Panc1 (cell line): ENCODE data around the gene TMEM63C. TPM values are rescaled to one million over a fixed set of nuclear protein-coding genes. Genes with fewer than 3 reads are reported as not detected.

ENCODE experiments used
- ATAC-seq: fragments of 200-7000 bp; cut with Tn5 transposase; 2 replicates; pipeline ENCODE4 v1.9.1; 2020; ENCODE audit warnings: mild to moderate bottlenecking, moderate library complexity
- BruUV-seq: library from RNA; stranded (reverse); fragments of 400-500 nt; replicated peaks from 2 replicates; lab custom pipeline; 2021; lab: Mats Ljungman, UMichigan
- CTCF ChIA-PET: fragments of 300-600 bp; sonication (Branson Sonifier 250); formaldehyde crosslinking; loops from one replicate; lab custom pipeline; 2022; ENCODE audit warnings: antibody characterized with exemption; lab: Charles Lee
- POLR2A ChIA-PET: fragments of 300-600 bp; sonication (Branson Sonifier 250); formaldehyde crosslinking; loops from one replicate; lab custom pipeline; 2022; ENCODE audit warnings: antibody characterized with exemption; lab: Charles Lee
- DNase-seq: peaks from one replicate; pipeline ENCODE4 v3.0.0-alpha.2; 2010; ENCODE audit warnings: low read depth, low spot score
- H3K27ac ChIP-seq: 2 replicates; pipeline ENCODE4 v1.5.1; 2011; ENCODE audit warnings: mild to moderate bottlenecking, low read length, inconsistent platforms
- H3K27me3 ChIP-seq: fragments of 200-500 bp; sonication (Bioruptor generic); 2 replicates; pipeline ENCODE4 v1.6.0; 2014; ENCODE audit warnings: low read length, inconsistent platforms; ENCODE audit not compliant: control insufficient read depth, insufficient read depth
- H3K36me3 ChIP-seq: fragments of 200-500 bp; sonication (Bioruptor generic); 2 replicates; pipeline ENCODE4 v1.5.1; 2014; ENCODE audit warnings: inconsistent platforms, mild to moderate bottlenecking, low read length, moderate library complexity; ENCODE audit not compliant: control insufficient read depth, insufficient read depth
- H3K4me1 ChIP-seq: 2 replicates; pipeline ENCODE4 v1.5.1; 2011; ENCODE audit warnings: inconsistent platforms, mild to moderate bottlenecking, low read length, moderate library complexity; ENCODE audit not compliant: control insufficient read depth, insufficient read depth
- H3K4me3 ChIP-seq, 2 experiments: 2 replicates each; pipeline ENCODE4 v1.5.1; 2011 to 2012; ENCODE audit warnings: low read depth in 2 of 2, low read length in 2 of 2, mild to moderate bottlenecking in 2 of 2, inconsistent platforms in 1 of 2, moderate library complexity in 1 of 2
- H3K9me3 ChIP-seq: fragments of 200-500 bp; sonication (Bioruptor generic); 2 replicates; pipeline ENCODE4 v1.5.1; 2014; ENCODE audit warnings: low read depth, mild to moderate bottlenecking, inconsistent platforms, low read length, moderate library complexity; ENCODE audit not compliant: control insufficient read depth, insufficient read depth
- POLR2AphosphoS5 ChIP-seq: IDR thresholded peaks from 2 replicates; pipeline ENCODE4 v1.6.1; 2012; ENCODE audit warnings: mild to moderate bottlenecking, low read depth, low read length, moderate library complexity
- SIN3A ChIP-seq: IDR thresholded peaks from 2 replicates; pipeline ENCODE4 v1.6.1; 2012; ENCODE audit warnings: low read depth, mild to moderate bottlenecking, low read length, moderate library complexity, borderline replicate concordance; ENCODE audit not compliant: insufficient read depth
- TCF7L2 ChIP-seq: IDR thresholded peaks from 2 replicates; pipeline ENCODE4 v1.6.1; 2011; ENCODE audit warnings: mild to moderate bottlenecking, low read depth, low read length, inconsistent platforms
- in situ Hi-C: cut with HindIII; loops from 2 replicates; pipeline ENCODE4 v1.10.0; 2016; ENCODE audit warnings: low sequenced_read_pairs, low pct_unique_long_range_greater_than_20kb
- intact Hi-C: fragments of 100-400 bp; cut with micrococcal nuclease; formaldehyde crosslinking; loops from one replicate; pipeline ENCODE4 v1.10.0; 2022; ENCODE audit not compliant: unreplicated experiment
- total RNA-seq: library from RNA; stranded (reverse); gene quantifications from one replicate; pipeline ENCODE4 v1.2.1, GENCODE V29; 2021; ENCODE audit not compliant: unreplicated experiment
- TF ChIP-seq, protein P1 (sequence below): fragments of 450-650 bp; IDR thresholded peaks from 2 replicates; pipeline ENCODE4 v1.5.1; 2017; ENCODE audit warnings: mild to moderate bottlenecking
- TF ChIP-seq, protein P2 (sequence below), 2 experiments: IDR thresholded peaks; 2 replicates each; pipeline ENCODE4 v1.6.1; 2011 to 2012; ENCODE audit warnings: low read depth in 2 of 2, control low read depth in 1 of 2, low read length in 1 of 2, mild to moderate bottlenecking in 1 of 2, moderate library complexity in 1 of 2; ENCODE audit not compliant: insufficient read depth in 1 of 2

Gene TMEM63C
- total RNA-seq, 1 experiment from 2014 or later, result 2.4 TPM

GRCh38 chr14:77139540-77140358 is 41.8 kb upstream of the TMEM63C start:
- no peak for TF ChIP-seq TCF7L2
- TF ChIP-seq, protein P1, sequence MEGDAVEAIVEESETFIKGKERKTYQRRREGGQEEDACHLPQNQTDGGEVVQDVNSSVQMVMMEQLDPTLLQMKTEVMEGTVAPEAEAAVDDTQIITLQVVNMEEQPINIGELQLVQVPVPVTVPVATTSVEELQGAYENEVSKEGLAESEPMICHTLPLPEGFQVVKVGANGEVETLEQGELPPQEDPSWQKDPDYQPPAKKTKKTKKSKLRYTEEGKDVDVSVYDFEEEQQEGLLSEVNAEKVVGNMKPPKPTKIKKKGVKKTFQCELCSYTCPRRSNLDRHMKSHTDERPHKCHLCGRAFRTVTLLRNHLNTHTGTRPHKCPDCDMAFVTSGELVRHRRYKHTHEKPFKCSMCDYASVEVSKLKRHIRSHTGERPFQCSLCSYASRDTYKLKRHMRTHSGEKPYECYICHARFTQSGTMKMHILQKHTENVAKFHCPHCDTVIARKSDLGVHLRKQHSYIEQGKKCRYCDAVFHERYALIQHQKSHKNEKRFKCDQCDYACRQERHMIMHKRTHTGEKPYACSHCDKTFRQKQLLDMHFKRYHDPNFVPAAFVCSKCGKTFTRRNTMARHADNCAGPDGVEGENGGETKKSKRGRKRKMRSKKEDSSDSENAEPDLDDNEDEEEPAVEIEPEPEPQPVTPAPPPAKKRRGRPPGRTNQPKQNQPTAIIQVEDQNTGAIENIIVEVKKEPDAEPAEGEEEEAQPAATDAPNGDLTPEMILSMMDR, result peak; percentile 89
- Histone ChIP-seq H3K4me3 (peak overlapping the region; percentile 34 to 47), H3K27me3 (peaks cover 11% of the 10 kb centered on the region), H3K9me3 (no peaks in the 10 kb centered on the region), H3K27ac (no peak overlapping the region), H3K36me3 (no peaks in the 10 kb centered on the region), H3K4me1 (peaks cover 2% of the 10 kb centered on the region; the same call in 1 of the 2 replicates)
- ChIA-PET CTCF (interaction anchor here (0.6 kb wide), 3 partner anchors 82 to 453 kb away, joined by 3 to 4 read pairs (median 3); no protein-coding TSS in a partner anchor), POLR2A (interaction anchor here (0.5 kb wide), 1 partner anchor 130 kb away, joined by 5 read pairs; no protein-coding TSS in a partner anchor)
- intact Hi-C loops (no loop called here), in situ Hi-C loops (no loop called here)
- BruUV-seq, result no TSS peak
- no peak for DNase-seq
- ATAC-seq, result peak; percentile 84

- no peaks in the 10 kb centered on the region for H3K9me3 ChIP-seq
- peak; percentile 54 for ATAC-seq
- intact Hi-C loops (no loop called here), in situ Hi-C loops (no loop called here)
- peaks cover 2% of the 10 kb centered on the region; the same call in 1 of the 2 replicates for H3K4me1 ChIP-seq
- DNase-seq, result no peak
- no peak overlapping the region for H3K27ac ChIP-seq
- no TSS peak for BruUV-seq
- TF ChIP-seq, protein P1, result no peak
- TF ChIP-seq TCF7L2, result no peak
- TF ChIP-seq, protein P2, sequence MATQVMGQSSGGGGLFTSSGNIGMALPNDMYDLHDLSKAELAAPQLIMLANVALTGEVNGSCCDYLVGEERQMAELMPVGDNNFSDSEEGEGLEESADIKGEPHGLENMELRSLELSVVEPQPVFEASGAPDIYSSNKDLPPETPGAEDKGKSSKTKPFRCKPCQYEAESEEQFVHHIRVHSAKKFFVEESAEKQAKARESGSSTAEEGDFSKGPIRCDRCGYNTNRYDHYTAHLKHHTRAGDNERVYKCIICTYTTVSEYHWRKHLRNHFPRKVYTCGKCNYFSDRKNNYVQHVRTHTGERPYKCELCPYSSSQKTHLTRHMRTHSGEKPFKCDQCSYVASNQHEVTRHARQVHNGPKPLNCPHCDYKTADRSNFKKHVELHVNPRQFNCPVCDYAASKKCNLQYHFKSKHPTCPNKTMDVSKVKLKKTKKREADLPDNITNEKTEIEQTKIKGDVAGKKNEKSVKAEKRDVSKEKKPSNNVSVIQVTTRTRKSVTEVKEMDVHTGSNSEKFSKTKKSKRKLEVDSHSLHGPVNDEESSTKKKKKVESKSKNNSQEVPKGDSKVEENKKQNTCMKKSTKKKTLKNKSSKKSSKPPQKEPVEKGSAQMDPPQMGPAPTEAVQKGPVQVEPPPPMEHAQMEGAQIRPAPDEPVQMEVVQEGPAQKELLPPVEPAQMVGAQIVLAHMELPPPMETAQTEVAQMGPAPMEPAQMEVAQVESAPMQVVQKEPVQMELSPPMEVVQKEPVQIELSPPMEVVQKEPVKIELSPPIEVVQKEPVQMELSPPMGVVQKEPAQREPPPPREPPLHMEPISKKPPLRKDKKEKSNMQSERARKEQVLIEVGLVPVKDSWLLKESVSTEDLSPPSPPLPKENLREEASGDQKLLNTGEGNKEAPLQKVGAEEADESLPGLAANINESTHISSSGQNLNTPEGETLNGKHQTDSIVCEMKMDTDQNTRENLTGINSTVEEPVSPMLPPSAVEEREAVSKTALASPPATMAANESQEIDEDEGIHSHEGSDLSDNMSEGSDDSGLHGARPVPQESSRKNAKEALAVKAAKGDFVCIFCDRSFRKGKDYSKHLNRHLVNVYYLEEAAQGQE (IDR thresholded peaks at IDR 0.05; ENCODE audit: insufficient read depth in 1 of 2, low read depth in 2 of 2, low read length in 1 of 2), result no peak
- no peak for TF ChIP-seq SIN3A
- TF ChIP-seq POLR2AphosphoS5, result no peak
- H3K4me3 ChIP-seq, result peak overlapping the region; percentile 34 to 47
- POLR2A ChIA-PET, result no interaction called here
- CTCF ChIA-PET, result no interaction called here
- H3K36me3 ChIP-seq, result no peaks in the 10 kb centered on the region
- H3K27me3 ChIP-seq, result peaks cover 14% of the 10 kb centered on the region
Observed at GRCh38 chr14:77140359-77141213, 41.0 kb upstream of the TMEM63C start.
